ENCODE measurements around the gene RDX. TPM values are rescaled to one million over a fixed set of nuclear protein-coding genes. Genes with fewer than 3 reads are reported as not detected.

The RDX gene
- total and polyA plus RNA-seq, 2 donors from 2014 or later = 28.0 to 97.3 TPM

- Histone ChIP-seq H3K9me3 (ENCODE audit: control insufficient read depth in 2 of 3, insufficient read depth in 1 of 3, low read length in 3 of 3) (no peaks in the 10 kb centered on the region), H3K27me3 (ENCODE audit: control insufficient read depth, insufficient read depth, low read length) (no peaks in the 10 kb centered on the region), H3K36me3 (ENCODE audit: control insufficient read depth in 2 of 3, insufficient read depth in 3 of 3, low read length in 3 of 3) (no peaks in the 10 kb centered on the region), H3K4me3 (ENCODE audit: low read length in 3 of 3) (no peak overlapping the region), H3K4me1 (ENCODE audit: control insufficient read depth in 2 of 3, insufficient read depth in 2 of 3, low read depth in 1 of 3, low read length in 3 of 3) (peaks cover 0 to 7% (median 0%) of the 10 kb centered on the region in 3 donors), H3K27ac (ENCODE audit: low read depth in 2 of 2, low read length in 2 of 2) (no peak overlapping the region), H3K9ac (ENCODE audit: low read length in 3 of 3) (no peak overlapping the region)
- intact Hi-C loops (cut with DNase I) = no loop called here
- DNase-seq (no peak), FAIRE-seq (no peak)
- no peak for TF ChIP-seq CTCF (IDR thresholded peaks at IDR 0.05; ENCODE audit: borderline replicate concordance, extremely low read depth, insufficient read depth)
Observed at GRCh38 chr11:110152199-110152598, 144.2 kb downstream of the RDX start.

GRCh38 chr11:110148775-110149744 is 147.4 kb downstream of the RDX start:
- FAIRE-seq (no peak), DNase-seq (no peak)
- no peak overlapping the region for H3K4me3 ChIP-seq (ENCODE audit: low read length in 3 of 3)
- no peaks in the 10 kb centered on the region for H3K9me3 ChIP-seq (ENCODE audit: control insufficient read depth in 2 of 3, insufficient read depth in 1 of 3, low read length in 3 of 3)
- H3K27ac ChIP-seq (ENCODE audit: low read depth in 2 of 2, low read length in 2 of 2) = no peak overlapping the region
- H3K9ac ChIP-seq (ENCODE audit: low read length in 3 of 3) = no peak overlapping the region
- H3K36me3 ChIP-seq (ENCODE audit: control insufficient read depth in 2 of 3, insufficient read depth in 3 of 3, low read length in 3 of 3) = no peaks in the 10 kb centered on the region
- no peaks in the 10 kb centered on the region for H3K27me3 ChIP-seq (ENCODE audit: control insufficient read depth, insufficient read depth, low read length)
- no peak for TF ChIP-seq CTCF (IDR thresholded peaks at IDR 0.05; ENCODE audit: borderline replicate concordance, extremely low read depth, insufficient read depth)
- H3K4me1 ChIP-seq (ENCODE audit: control insufficient read depth in 2 of 3, insufficient read depth in 2 of 3, low read depth in 1 of 3, low read length in 3 of 3) = peaks cover 0 to 7% (median 0%) of the 10 kb centered on the region in 3 donors
- intact Hi-C loops (cut with DNase I) = no loop called here

GRCh38 chr11:110147962-110148709 is 148.3 kb downstream of the RDX start:
- H3K27ac ChIP-seq (ENCODE audit: low read depth in 2 of 2, low read length in 2 of 2) = no peak overlapping the region
- no peaks in the 10 kb centered on the region for H3K9me3 ChIP-seq (ENCODE audit: control insufficient read depth in 2 of 3, insufficient read depth in 1 of 3, low read length in 3 of 3)
- no peak for DNase-seq
- no peaks in the 10 kb centered on the region for H3K36me3 ChIP-seq (ENCODE audit: control insufficient read depth in 2 of 3, insufficient read depth in 3 of 3, low read length in 3 of 3)
- TF ChIP-seq CTCF (IDR thresholded peaks at IDR 0.05; ENCODE audit: borderline replicate concordance, extremely low read depth, insufficient read depth) = no peak
- no peak overlapping the region for H3K4me3 ChIP-seq (ENCODE audit: low read length in 3 of 3)
- intact Hi-C loops (cut with DNase I) = no loop called here
- no peaks in the 10 kb centered on the region for H3K27me3 ChIP-seq (ENCODE audit: control insufficient read depth, insufficient read depth, low read length)
- H3K4me1 ChIP-seq (ENCODE audit: control insufficient read depth in 2 of 3, insufficient read depth in 2 of 3, low read depth in 1 of 3, low read length in 3 of 3) = peaks cover 0 to 7% (median 0%) of the 10 kb centered on the region in 3 donors
- H3K9ac ChIP-seq (ENCODE audit: low read length in 3 of 3) = no peak overlapping the region
- FAIRE-seq = no peak

All from kidney (tissue), 14 donors.